Loucy (cell line): Measurements from ENCODE around the gene FHIT.

ENCODE experiments used
- EZH2phosphoT487 ChIP-seq: fragments of 200-600 bp; IDR thresholded peaks from 2 replicates; pipeline ENCODE4 v1.6.1; 2018; ENCODE audit warnings: antibody characterized with exemption, mild to moderate bottlenecking, moderate library complexity, borderline replicate concordance
- TF ChIP-seq, protein P1 (sequence below): fragments of 200-600 bp; sonication (generic); conservative IDR thresholded peaks from 2 replicates; pipeline ENCODE4 v1.5.1; 2014; ENCODE audit warnings: mild to moderate bottlenecking, antibody characterized with exemption, low read length

DNA sequence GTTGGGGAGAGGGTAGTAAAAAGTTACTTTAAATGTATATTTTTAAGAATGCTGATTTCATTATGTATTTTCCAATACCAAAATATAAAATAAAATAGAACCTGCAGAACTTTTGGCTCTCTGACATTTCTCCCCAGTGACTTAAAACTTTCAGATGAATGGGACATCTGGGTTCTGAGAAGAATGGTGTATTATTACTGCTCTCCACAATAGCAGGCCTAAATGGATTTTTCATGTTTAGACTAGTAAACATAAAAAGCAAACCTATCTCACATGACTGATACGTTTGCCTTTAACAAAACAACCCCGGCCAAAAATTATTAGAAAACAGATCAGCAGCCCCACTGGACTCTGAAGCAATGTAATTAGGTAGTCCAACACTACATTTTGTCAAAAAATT, 73.8 kb downstream of the FHIT start:
- TF ChIP-seq, protein P1, sequence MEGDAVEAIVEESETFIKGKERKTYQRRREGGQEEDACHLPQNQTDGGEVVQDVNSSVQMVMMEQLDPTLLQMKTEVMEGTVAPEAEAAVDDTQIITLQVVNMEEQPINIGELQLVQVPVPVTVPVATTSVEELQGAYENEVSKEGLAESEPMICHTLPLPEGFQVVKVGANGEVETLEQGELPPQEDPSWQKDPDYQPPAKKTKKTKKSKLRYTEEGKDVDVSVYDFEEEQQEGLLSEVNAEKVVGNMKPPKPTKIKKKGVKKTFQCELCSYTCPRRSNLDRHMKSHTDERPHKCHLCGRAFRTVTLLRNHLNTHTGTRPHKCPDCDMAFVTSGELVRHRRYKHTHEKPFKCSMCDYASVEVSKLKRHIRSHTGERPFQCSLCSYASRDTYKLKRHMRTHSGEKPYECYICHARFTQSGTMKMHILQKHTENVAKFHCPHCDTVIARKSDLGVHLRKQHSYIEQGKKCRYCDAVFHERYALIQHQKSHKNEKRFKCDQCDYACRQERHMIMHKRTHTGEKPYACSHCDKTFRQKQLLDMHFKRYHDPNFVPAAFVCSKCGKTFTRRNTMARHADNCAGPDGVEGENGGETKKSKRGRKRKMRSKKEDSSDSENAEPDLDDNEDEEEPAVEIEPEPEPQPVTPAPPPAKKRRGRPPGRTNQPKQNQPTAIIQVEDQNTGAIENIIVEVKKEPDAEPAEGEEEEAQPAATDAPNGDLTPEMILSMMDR, result no peak
- no peak for TF ChIP-seq EZH2phosphoT487
